Lower leg skin (tissue), 4 donors: ENCODE measurements around the gene SPOCK1. TPM values are rescaled to one million over a fixed set of nuclear protein-coding genes. Genes with fewer than 3 reads are reported as not detected.

Source experiments
- DNase-seq, 2 donors: peaks; one replicate each; pipeline ENCODE4 v3.0.0-alpha.2; 2019; ENCODE audit warnings: low spot score in 2 of 2
- H3K4me3 ChIP-seq: fragments of 200-600 bp; sonication (generic); 2 replicates; pipeline ENCODE4 v1.5.1; 2017; ENCODE audit warnings: mild to moderate bottlenecking, low read depth; ENCODE audit not compliant: poor library complexity, severe bottlenecking
- CTCF ChIP-seq, 3 donors: fragments of 450-650 bp; IDR thresholded peaks; one replicate each; pipeline ENCODE4 v1.5.1; 2016; ENCODE audit warnings: antibody characterized with exemption in 3 of 3, mild to moderate bottlenecking in 3 of 3, moderate library complexity in 2 of 3
- POLR2A ChIP-seq, 2 donors: fragments of 450-650 bp; IDR thresholded peaks; one replicate each; pipeline ENCODE4 v1.6.1; 2016 to 2017; ENCODE audit warnings: antibody characterized with exemption in 2 of 2, mild to moderate bottlenecking in 1 of 2, moderate library complexity in 1 of 2
- WGBS, 2 donors: methylation state at CpG; one replicate each; pipeline ENCODE4 v1.1.5; 2018; 5-methylcytosine and 5-hydroxymethylcytosine counted together
- intact Hi-C: fragments of 100-400 bp; cut with DNase I; formaldehyde crosslinking; loops from one replicate; pipeline ENCODE4 v1.15.0; 2023; ENCODE audit warnings: low total_unique reads
- total RNA-seq, 4 donors: library from RNA; depleted of rRNA; stranded (reverse); fragments of >200 nt; gene quantifications; one replicate each; pipeline ENCODE4 v1.1.0, GENCODE V29; 2016

The SPOCK1 gene
- total RNA-seq, 4 donors from 2014 or later = 7.9 to 21.5 (median 11.7) TPM

- WGBS, 2 donors = 42 to 46% methylated on average over 7 of the region's 7 CpGs
- DNase-seq = no peak
- intact Hi-C loops = no loop called here
- TF ChIP-seq CTCF (IDR thresholded peaks at IDR 0.05) = no peak
- no peak for TF ChIP-seq POLR2A (IDR thresholded peaks at IDR 0.05)
- H3K4me3 ChIP-seq = no peak overlapping the region
Measured at GRCh38 chr5:137036640-137037039, 462.5 kb downstream of the SPOCK1 start.

- H3K4me3 ChIP-seq = no peak overlapping the region
- DNase-seq = no peak
- intact Hi-C loops = no loop called here
- TF ChIP-seq POLR2A (IDR thresholded peaks at IDR 0.05) (no peak), CTCF (IDR thresholded peaks at IDR 0.05) (no peak)
- WGBS, 2 donors = 20 to 63% methylated on average over 1 of the region's 1 CpG
Measured at GRCh38 chr5:137035480-137035878, 463.6 kb downstream of the SPOCK1 start.

- intact Hi-C loops = no loop called here
- 76 to 80% methylated on average over 10 of the region's 10 CpGs for WGBS, 2 donors
- no peak for TF ChIP-seq CTCF (IDR thresholded peaks at IDR 0.05)
- TF ChIP-seq POLR2A (IDR thresholded peaks at IDR 0.05) = no peak
- no peak overlapping the region for H3K4me3 ChIP-seq
- no peak for DNase-seq
Measured at GRCh38 chr5:137034764-137035479, 464.2 kb downstream of the SPOCK1 start.

- WGBS, 2 donors = 83 to 93% methylated on average over 4 of the region's 4 CpGs
- intact Hi-C loops = no loop called here
- H3K4me3 ChIP-seq = no peak overlapping the region
Measured at GRCh38 chr5:137034213-137034612, 464.9 kb downstream of the SPOCK1 start.

GRCh38 chr5:137032929-137033328 lies 466.2 kb downstream of the SPOCK1 start:
- 70 to 81% methylated on average over 8 of the region's 8 CpGs for whole genome bisulfite sequencing, 2 donors
- H3K4me3 ChIP-seq = no peak overlapping the region
- TF ChIP-seq POLR2A (IDR thresholded peaks at IDR 0.05) = no peak
- no peak for TF ChIP-seq CTCF (IDR thresholded peaks at IDR 0.05)
- DNase-seq = no peak
- intact Hi-C loops = no loop called here

More at GRCh38 chr5:137034213-137034612, 464.9 kb downstream of the SPOCK1 start:
- no peak for DNase-seq
- TF ChIP-seq CTCF (IDR thresholded peaks at IDR 0.05) = no peak
- no peak for TF ChIP-seq POLR2A (IDR thresholded peaks at IDR 0.05)

- TF ChIP-seq CTCF (IDR thresholded peaks at IDR 0.05) (no peak), POLR2A (IDR thresholded peaks at IDR 0.05) (no peak)
- 44 to 57% methylated on average over 1 of the region's 1 CpG for WGBS, 2 donors
- no peak overlapping the region for H3K4me3 ChIP-seq
- intact Hi-C loops = no loop called here
- DNase-seq = no peak
Measured at GRCh38 chr5:137027758-137028157, 471.4 kb downstream of the SPOCK1 start.
